ENCODE results near the gene UTS2.

Gene UTS2

GRCh38 chr1:7809742-7810141, 43.1 kb downstream of the UTS2 start:
- DNase-seq = no peak

GRCh38 chr1:7808253-7808844, 44.5 kb downstream of the UTS2 start:
- DNase-seq = peak; percentile 42

GRCh38 chr1:7805460-7805859, 47.4 kb downstream of the UTS2 start:
- no peak for DNase-seq
